HEK293 (cell line): ENCODE measurements around the gene SMIM7.
A peak's percentile ranks its signal among the peaks of the same experiment; 100 is the strongest.

Experiments used
- CTCF ChIA-PET: fragments of 350-600 bp; formaldehyde crosslinking; extraction: SDS; loops from one replicate; lab custom pipeline; 2021; ENCODE audit warnings: antibody characterized with exemption; lab: Yijun Ruan, JAX
- POLR2A ChIA-PET: fragments of 300-600 bp; formaldehyde crosslinking; extraction: SDS; loops from one replicate; lab custom pipeline; 2020; ENCODE audit warnings: antibody characterized with exemption, inconsistent platforms; lab: Yijun Ruan, JAX
- H3K27ac ChIP-seq: fragments of 200-500 bp; sonication (Bioruptor generic); 2 replicates; pipeline ENCODE4 v1.5.1; 2014; ENCODE audit warnings: low read depth, low read length, control low read depth, inconsistent platforms; ENCODE audit errors: extremely low read depth
- H3K36me3 ChIP-seq, 2 experiments: fragments of 200-500 bp in 1 of 2; sonication (Bioruptor generic) in 1 of 2; 1 replicate in 1 of 2; 2 replicates in 1 of 2; pipeline ENCODE4 v1.5.1; 2014 to 2017; ENCODE audit warnings: inconsistent platforms in 2 of 2, low read length in 2 of 2; ENCODE audit not compliant: control insufficient read depth in 2 of 2, insufficient read depth in 1 of 2
- H3K4me1 ChIP-seq: fragments of 200-500 bp; sonication (Bioruptor generic); 2 replicates; pipeline ENCODE4 v1.5.1; 2014; ENCODE audit warnings: mild to moderate bottlenecking, low read length, inconsistent platforms; ENCODE audit not compliant: control insufficient read depth, insufficient read depth
- H3K4me3 ChIP-seq: 2 replicates; pipeline ENCODE4 v1.5.1; 2011; ENCODE audit warnings: low read depth, mild to moderate bottlenecking, control low read depth, low read length, moderate library complexity
- H3K9me3 ChIP-seq: fragments of 200-500 bp; sonication (Bioruptor generic); 2 replicates; pipeline ENCODE4 v1.5.1; 2014; ENCODE audit warnings: low read depth, low read length, inconsistent platforms; ENCODE audit not compliant: control insufficient read depth, insufficient read depth
- GFI1B ChIP-seq: fragments of 450-650 bp; formaldehyde crosslinking; IDR thresholded peaks from 2 replicates; pipeline ENCODE4 v1.5.1; 2016; ENCODE audit warnings: missing biosample characterization, missing genetic modification characterization
- KLF9 ChIP-seq: fragments of 450-650 bp; formaldehyde crosslinking; IDR thresholded peaks from 2 replicates; pipeline ENCODE4 v1.5.1; 2016; ENCODE audit warnings: missing biosample characterization, missing genetic modification characterization, low read depth
- MZF1 ChIP-seq: fragments of 450-650 bp; formaldehyde crosslinking; IDR thresholded peaks from 2 replicates; pipeline ENCODE4 v1.5.1; 2017; ENCODE audit warnings: missing biosample characterization, missing genetic modification characterization, borderline replicate concordance
- SETDB1 ChIP-seq: IDR thresholded peaks from one replicate; pipeline ENCODE4 v1.6.1; 2017; ENCODE audit warnings: mild to moderate bottlenecking, low read length, moderate library complexity, mixed read lengths; ENCODE audit not compliant: insufficient read length
- SP2 ChIP-seq: fragments of 450-650 bp; formaldehyde crosslinking; IDR thresholded peaks from 2 replicates; pipeline ENCODE4 v1.5.1; 2016; ENCODE audit warnings: missing biosample characterization, missing genetic modification characterization
- TRIM28 ChIP-seq: IDR thresholded peaks from 2 replicates; pipeline ENCODE4 v1.6.1; 2011; ENCODE audit warnings: low read length, control low read depth, borderline replicate concordance
- WT1 ChIP-seq: fragments of 450-650 bp; formaldehyde crosslinking; IDR thresholded peaks from 2 replicates; pipeline ENCODE4 v1.5.1; 2016; ENCODE audit warnings: missing biosample characterization, missing genetic modification characterization
- ZFP37 ChIP-seq: fragments of 450-650 bp; formaldehyde crosslinking; IDR thresholded peaks from 2 replicates; pipeline ENCODE4 v1.5.1; 2016; ENCODE audit warnings: missing biosample characterization, missing genetic modification characterization
- ZNF10 ChIP-seq: fragments of 450-650 bp; formaldehyde crosslinking; IDR thresholded peaks from 2 replicates; pipeline ENCODE4 v1.5.1; 2017; ENCODE audit warnings: missing biosample characterization, missing genetic modification characterization
- ZNF133 ChIP-seq: fragments of 450-650 bp; formaldehyde crosslinking; IDR thresholded peaks from 2 replicates; pipeline ENCODE4 v1.5.1; 2016; ENCODE audit warnings: missing biosample characterization, missing genetic modification characterization
- ZNF18 ChIP-seq: fragments of 450-650 bp; formaldehyde crosslinking; IDR thresholded peaks from 2 replicates; pipeline ENCODE4 v1.5.1; 2016; ENCODE audit warnings: missing biosample characterization, missing genetic modification characterization
- ZNF324 ChIP-seq: fragments of 450-650 bp; formaldehyde crosslinking; IDR thresholded peaks from 2 replicates; pipeline ENCODE4 v1.5.1; 2016; ENCODE audit warnings: missing biosample characterization, missing genetic modification characterization
- ZNF335 ChIP-seq: fragments of 450-650 bp; formaldehyde crosslinking; conservative IDR thresholded peaks from 2 replicates; pipeline ENCODE4 v1.5.1; 2016; ENCODE audit warnings: missing biosample characterization, missing genetic modification characterization
- ZNF366 ChIP-seq: fragments of 450-650 bp; formaldehyde crosslinking; conservative IDR thresholded peaks from 2 replicates; pipeline ENCODE4 v1.5.1; 2016; ENCODE audit warnings: missing biosample characterization, missing genetic modification characterization
- ZNF391 ChIP-seq: fragments of 450-650 bp; formaldehyde crosslinking; IDR thresholded peaks from 2 replicates; pipeline ENCODE4 v1.5.1; 2016; ENCODE audit warnings: low read depth, missing biosample characterization, missing genetic modification characterization, borderline replicate concordance
- ZNF416 ChIP-seq: fragments of 450-650 bp; formaldehyde crosslinking; IDR thresholded peaks from 2 replicates; pipeline ENCODE4 v1.5.1; 2016; ENCODE audit warnings: missing biosample characterization, missing genetic modification characterization
- ZNF549 ChIP-seq: fragments of 450-650 bp; IDR thresholded peaks from 2 replicates; pipeline ENCODE4 v1.5.1; 2018; ENCODE audit warnings: missing biosample characterization, missing genetic modification characterization, mild to moderate bottlenecking, inconsistent platforms, moderate library complexity
- ZNF558 ChIP-seq: fragments of 450-650 bp; formaldehyde crosslinking; IDR thresholded peaks from 2 replicates; pipeline ENCODE4 v1.5.1; 2016; ENCODE audit warnings: missing biosample characterization, missing genetic modification characterization
- ZNF571 ChIP-seq: fragments of 450-650 bp; formaldehyde crosslinking; IDR thresholded peaks from 2 replicates; pipeline ENCODE4 v1.5.0; 2017; ENCODE audit warnings: missing biosample characterization, missing genetic modification characterization
- ZNF660 ChIP-seq: fragments of 450-650 bp; IDR thresholded peaks from 2 replicates; pipeline ENCODE4 v1.5.1; 2018; ENCODE audit warnings: missing biosample characterization, mild to moderate bottlenecking, missing genetic modification characterization
- ZNF76 ChIP-seq: fragments of 450-650 bp; formaldehyde crosslinking; IDR thresholded peaks from 2 replicates; pipeline ENCODE4; 2016; ENCODE audit warnings: low read depth, missing biosample characterization, missing genetic modification characterization, borderline replicate concordance
- ZNF777 ChIP-seq: fragments of 450-650 bp; formaldehyde crosslinking; IDR thresholded peaks from 2 replicates; pipeline ENCODE4 v1.5.1; 2017; ENCODE audit warnings: missing biosample characterization, missing genetic modification characterization, borderline replicate concordance
- ZNF843 ChIP-seq: fragments of 450-650 bp; formaldehyde crosslinking; IDR thresholded peaks from 2 replicates; pipeline ENCODE4 v1.5.1; 2016; ENCODE audit warnings: missing biosample characterization, missing genetic modification characterization
- ZSCAN30 ChIP-seq: fragments of 450-650 bp; IDR thresholded peaks from 2 replicates; pipeline ENCODE4 v1.5.1; 2018; ENCODE audit warnings: missing biosample characterization, mild to moderate bottlenecking, missing genetic modification characterization, moderate library complexity
- ZSCAN5A ChIP-seq: fragments of 450-650 bp; formaldehyde crosslinking; IDR thresholded peaks from 2 replicates; pipeline ENCODE4 v1.5.1; 2016; ENCODE audit warnings: missing biosample characterization, missing genetic modification characterization
- ZXDB ChIP-seq: fragments of 450-650 bp; formaldehyde crosslinking; IDR thresholded peaks from 2 replicates; pipeline ENCODE4 v1.5.1; 2016; ENCODE audit warnings: missing biosample characterization, missing genetic modification characterization
- TF ChIP-seq, protein P1 (sequence below): fragments of 450-650 bp; formaldehyde crosslinking; IDR thresholded peaks from 2 replicates; pipeline ENCODE4 v1.5.1; 2017; ENCODE audit warnings: missing biosample characterization, mild to moderate bottlenecking, missing genetic modification characterization, moderate library complexity
- TF ChIP-seq, protein P2 (sequence below): fragments of 450-650 bp; formaldehyde crosslinking; IDR thresholded peaks from 2 replicates; pipeline ENCODE4 v1.5.1; 2016; ENCODE audit warnings: missing biosample characterization, missing genetic modification characterization, low read depth

SMIM7 gene

DNA sequence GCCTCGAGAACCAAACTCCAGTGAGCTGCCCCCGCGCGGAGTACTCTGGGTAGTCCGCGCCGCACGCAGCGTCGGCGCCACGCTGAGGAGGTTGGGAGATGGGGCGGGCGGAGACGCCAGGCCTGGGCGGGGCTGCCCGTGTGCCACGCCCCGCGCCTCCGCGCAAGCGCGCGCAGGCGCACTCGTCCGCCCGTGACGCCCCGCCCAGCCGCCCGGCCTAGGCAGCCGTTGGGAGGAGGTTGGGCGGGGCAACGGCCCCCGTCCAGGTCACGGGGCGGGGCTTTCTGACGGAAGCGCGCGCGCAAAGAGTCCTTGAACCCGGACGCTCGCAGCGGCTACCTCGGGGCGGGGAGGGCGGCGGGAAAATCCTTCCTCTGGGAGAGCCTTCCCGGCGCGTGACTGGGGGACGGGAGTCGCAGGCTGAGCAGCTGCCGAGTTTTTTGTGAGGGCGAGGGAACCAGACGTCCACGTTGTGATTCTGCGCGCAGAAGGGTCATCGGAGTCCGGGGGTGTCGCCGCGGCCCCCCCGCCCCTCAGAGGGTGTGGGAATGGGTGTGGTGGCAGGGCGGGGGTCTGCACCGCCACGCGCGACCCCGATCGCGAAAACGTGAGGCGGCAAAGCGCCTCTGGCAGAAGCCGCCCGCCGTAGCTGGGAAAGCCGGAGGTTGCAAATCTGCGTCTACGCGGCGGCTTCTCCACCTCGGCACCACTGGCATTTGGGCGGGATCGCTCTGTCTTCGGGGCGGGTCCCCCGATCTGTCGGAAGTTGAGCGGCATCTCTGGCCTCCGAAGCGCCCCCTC lies 31.6 kb downstream of the SMIM7 start, which contains the start of gene MED26 (continued):
- TF ChIP-seq SETDB1 (no peak), ZNF324 (tag by site-specific recombination) (peak; percentile 90), ZNF10 (tag by site-specific recombination) (peak; percentile 90; the same call in 1 of the 2 replicates), SP2 (tag by site-specific recombination) (peak; percentile 84), ZNF76 (tag by site-specific recombination) (peak; percentile 81), ZNF416 (tag by site-specific recombination) (no peak), ZNF571 (tag by site-specific recombination) (no peak), WT1 (tag by site-specific recombination) (peak; percentile 77), ZFP37 (tag by site-specific recombination) (peak; percentile 86; the same call in 1 of the 2 replicates), ZXDB (tag by site-specific recombination) (peak; percentile 83), ZNF777 (peak; percentile 39; the same call in 1 of the 2 replicates), ZSCAN30 (tag by site-specific recombination) (peak; percentile 63; the same call in 1 of the 2 replicates), ZSCAN5A (tag by site-specific recombination) (peak; percentile 86), ZNF335 (tag by site-specific recombination) (peak; percentile 90), TRIM28 (no peak; the same call in 1 of the 2 replicates), ZNF18 (tag by site-specific recombination) (peak; percentile 33; the same call in 1 of the 2 replicates), KLF9 (tag by site-specific recombination) (peak; percentile 94), ZNF366 (tag by site-specific recombination) (no peak; the same call in 1 of the 2 replicates), ZNF843 (tag by site-specific recombination) (no peak; the same call in 1 of the 2 replicates)
- TF ChIP-seq, protein P1, sequence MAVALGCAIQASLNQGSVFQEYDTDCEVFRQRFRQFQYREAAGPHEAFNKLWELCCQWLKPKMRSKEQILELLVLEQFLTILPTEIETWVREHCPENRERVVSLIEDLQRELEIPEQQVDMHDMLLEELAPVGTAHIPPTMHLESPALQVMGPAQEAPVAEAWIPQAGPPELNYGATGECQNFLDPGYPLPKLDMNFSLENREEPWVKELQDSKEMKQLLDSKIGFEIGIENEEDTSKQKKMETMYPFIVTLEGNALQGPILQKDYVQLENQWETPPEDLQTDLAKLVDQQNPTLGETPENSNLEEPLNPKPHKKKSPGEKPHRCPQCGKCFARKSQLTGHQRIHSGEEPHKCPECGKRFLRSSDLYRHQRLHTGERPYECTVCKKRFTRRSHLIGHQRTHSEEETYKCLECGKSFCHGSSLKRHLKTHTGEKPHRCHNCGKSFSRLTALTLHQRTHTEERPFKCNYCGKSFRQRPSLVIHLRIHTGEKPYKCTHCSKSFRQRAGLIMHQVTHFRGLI (tag by site-specific recombination) = peak; percentile 74; the same call in 1 of the 2 replicates

GRCh38 chr19:16627928-16628182 lies 32.1 kb downstream of the SMIM7 start:
- H3K9me3 ChIP-seq = no peaks in the 10 kb centered on the region
- ChIA-PET CTCF (interaction anchor here (0.6 kb wide), 2 partner anchors 111 to 429 kb away, joined by 3 read pairs; no protein-coding TSS in a partner anchor), POLR2A (interaction anchor here (0.6 to 3.1 kb wide), 20 partner anchors 10 to 682 kb away, joined by 3 to 20 read pairs (median 6); partner anchors contain the start of genes C19orf44, CALR3, DDA1 and SLC35E1)
- TF ChIP-seq, protein P2, sequence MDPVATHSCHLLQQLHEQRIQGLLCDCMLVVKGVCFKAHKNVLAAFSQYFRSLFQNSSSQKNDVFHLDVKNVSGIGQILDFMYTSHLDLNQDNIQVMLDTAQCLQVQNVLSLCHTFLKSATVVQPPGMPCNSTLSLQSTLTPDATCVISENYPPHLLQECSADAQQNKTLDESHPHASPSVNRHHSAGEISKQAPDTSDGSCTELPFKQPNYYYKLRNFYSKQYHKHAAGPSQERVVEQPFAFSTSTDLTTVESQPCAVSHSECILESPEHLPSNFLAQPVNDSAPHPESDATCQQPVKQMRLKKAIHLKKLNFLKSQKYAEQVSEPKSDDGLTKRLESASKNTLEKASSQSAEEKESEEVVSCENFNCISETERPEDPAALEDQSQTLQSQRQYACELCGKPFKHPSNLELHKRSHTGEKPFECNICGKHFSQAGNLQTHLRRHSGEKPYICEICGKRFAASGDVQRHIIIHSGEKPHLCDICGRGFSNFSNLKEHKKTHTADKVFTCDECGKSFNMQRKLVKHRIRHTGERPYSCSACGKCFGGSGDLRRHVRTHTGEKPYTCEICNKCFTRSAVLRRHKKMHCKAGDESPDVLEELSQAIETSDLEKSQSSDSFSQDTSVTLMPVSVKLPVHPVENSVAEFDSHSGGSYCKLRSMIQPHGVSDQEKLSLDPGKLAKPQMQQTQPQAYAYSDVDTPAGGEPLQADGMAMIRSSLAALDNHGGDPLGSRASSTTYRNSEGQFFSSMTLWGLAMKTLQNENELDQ (tag by site-specific recombination) = no peak
- TF ChIP-seq ZNF660 (tag by site-specific recombination) = no peak
- TF ChIP-seq GFI1B = no peak
- TF ChIP-seq ZSCAN5A (tag by site-specific recombination) = no peak
- no peak for TF ChIP-seq ZNF558 (tag by site-specific recombination)
- TF ChIP-seq ZNF133 (tag by site-specific recombination) = no peak
- TF ChIP-seq ZNF549 = no peak
- no peak for TF ChIP-seq MZF1 (tag by site-specific recombination)
- TF ChIP-seq ZNF391 (tag by site-specific recombination) = no peak
- peak overlapping the region; percentile 60 for H3K4me3 ChIP-seq
- H3K27ac ChIP-seq = peak overlapping the region; percentile 63; the same call in 1 of the 2 replicates
- H3K4me1 ChIP-seq = no peaks in the 10 kb centered on the region
- peaks cover 7 to 37% of the 10 kb centered on the region in 2 experiments; a peak in 2 of 3 replicates for H3K36me3 ChIP-seq
